Activated CD4-positive, CD25-positive, alpha-beta regulatory T cell treated with anti-CD3 and anti-CD28 coated beads, Interleukin-2, amount 50 U/mL, for 16 hours (primary cell): Measurements from ENCODE around the gene POLR1G.
"Not testable (repeated sequence)": the region's sequence is repeated elsewhere in the genome, so short reads cannot be mapped to it uniquely, and the experiment has no call there.

Experiments used
- DNase-seq: peaks from one replicate; pipeline ENCODE4 v3.0.0-alpha.2; 2020; ENCODE audit warnings: low read depth, low spot score

The POLR1G gene

GRCh38 chr19:45400192-45400591 is 6.3 kb upstream of the POLR1G start:
- DNase-seq, result no peak

GRCh38 chr19:45401815-45402214 is 4.6 kb upstream of the POLR1G start:
- no peak for DNase-seq

GRCh38 chr19:45402298-45403061 is 4.0 kb upstream of the POLR1G start:
- DNase-seq, result no peak

DNA sequence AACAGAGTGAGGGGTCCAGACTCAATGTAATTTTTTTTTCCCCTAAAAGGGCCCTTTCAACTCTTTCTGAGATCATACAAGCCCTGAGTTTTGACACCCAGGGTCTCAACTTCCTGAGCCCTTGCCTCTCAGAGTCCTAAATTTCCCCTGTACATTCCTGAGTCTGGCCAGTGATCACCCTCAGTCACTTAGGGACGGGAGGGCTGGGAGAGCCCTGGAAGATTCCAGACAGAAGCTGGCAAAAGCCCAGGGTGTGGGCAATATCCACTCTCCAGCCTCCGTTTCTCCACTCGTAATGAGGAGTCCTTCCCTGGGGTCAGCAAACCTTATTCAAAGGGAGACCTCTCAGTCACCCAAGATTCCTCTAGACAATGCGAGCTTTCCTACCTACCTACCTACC is 3.2 kb upstream of the POLR1G start:
- DNase-seq, result no peak

DNA sequence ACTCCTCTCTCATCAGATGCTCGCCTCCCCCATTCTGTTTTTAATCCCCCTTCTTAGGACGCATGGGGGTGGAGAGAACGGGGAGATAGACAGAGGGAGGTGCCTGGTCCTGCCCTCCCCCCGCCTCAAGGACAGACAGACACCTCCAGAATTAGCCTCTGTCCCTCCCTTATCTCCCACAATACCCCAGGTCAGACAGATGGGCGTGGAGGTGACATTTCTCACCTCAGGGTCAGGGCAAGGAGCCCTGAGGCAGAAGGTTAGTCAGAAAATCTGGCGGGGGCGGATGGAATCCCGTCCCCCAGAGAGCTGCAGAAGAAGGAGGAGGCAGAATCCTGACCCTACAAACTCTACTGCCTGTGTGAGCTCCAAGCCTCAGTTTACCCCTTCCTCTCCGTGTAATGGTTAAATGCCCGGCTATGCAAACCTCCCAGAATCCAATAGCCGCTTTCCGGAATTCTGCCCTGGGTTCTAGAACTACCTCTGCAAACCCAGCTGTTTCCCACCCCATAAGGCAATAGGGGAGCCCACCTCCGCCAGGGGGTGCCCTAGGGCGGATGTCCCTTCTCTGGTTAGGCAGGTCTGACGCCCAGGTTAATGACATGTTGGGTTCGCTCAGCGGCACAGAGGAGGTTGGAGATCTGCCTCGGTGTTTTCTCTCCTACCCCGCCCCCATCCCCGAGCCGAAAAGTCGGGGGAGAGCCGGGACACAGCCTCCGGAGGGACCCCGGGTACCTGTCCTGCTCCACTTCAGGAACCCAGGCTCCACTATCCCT is 2.5 kb upstream of the POLR1G start:
- DNase-seq, result peak; percentile 38

DNA sequence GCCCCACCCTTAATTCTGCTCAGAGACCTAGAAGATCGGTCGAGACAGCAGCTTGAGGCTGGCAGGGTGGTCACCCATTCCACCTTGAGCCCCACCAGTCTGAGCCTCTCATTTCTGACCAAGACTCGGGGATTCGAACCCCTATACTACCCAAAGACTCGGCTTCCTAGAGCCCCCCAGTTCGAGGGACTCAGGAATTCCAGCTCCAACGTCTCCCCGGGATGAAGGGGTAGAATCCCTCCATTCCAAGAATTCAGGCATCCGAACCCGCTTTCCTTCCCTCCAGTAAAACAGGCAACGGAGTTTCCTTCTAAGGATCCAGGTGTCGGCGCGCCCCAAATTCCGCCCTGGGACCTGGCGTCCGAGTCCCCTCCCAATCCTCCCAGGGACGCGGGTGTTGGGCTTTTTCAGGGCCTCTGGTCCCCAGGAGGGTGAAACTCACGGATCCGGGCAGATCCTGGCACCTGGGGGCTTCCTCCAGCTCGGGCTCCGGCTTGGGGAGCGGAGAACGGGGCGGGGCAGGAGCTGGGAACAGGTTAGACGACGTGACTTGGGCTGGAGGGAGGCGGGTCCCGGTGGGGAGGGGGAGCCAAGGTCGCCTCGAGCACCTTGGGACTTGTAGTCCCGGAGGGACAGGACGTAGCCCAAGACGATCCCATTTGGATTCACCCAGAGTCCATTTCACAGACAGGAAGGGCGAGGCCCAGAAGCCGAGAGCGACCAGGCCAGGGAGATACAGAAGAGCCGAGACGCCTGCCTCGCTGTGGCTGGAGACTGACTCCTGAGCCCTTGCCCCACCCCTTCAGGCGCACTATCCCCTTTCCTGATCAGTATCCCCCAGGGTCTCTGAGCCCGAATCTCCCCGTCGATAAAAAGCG is 1.6 kb upstream of the POLR1G start, which contains the start of gene PPP1R13L:
Gene PPP1R13L, minus strand, starts transcription at position 513 of the 878 bp plus-strand sequence. CDS start 6,751 bp downstream, outside the sequence.
- DNase-seq, result peak; percentile 23

- peak; percentile 76 for DNase-seq
Measured at GRCh38 chr19:45405435-45406225, 814 bp upstream of the POLR1G start.

DNA sequence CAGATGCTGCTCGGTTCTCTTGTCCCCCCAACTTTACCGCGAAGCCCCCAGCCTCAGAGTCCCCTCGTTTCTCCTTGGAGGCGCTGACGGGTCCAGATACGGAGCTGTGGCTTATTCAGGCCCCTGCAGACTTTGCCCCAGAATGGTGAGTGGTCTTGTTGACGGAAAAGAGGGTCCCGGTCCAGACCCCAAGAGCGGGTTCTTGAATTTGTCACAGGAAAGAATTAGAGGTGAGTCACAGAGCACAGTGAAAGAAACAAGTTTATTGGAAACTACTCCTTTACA is 589 bp downstream of the POLR1G start:
- no peak for DNase-seq

- DNase-seq, result not testable (repeated sequence)
Measured at GRCh38 chr19:45407585-45407984, 1.1 kb downstream of the POLR1G start.

- no peak for DNase-seq
Measured at GRCh38 chr19:45408121-45408520, 1.7 kb downstream of the POLR1G start.

DNA sequence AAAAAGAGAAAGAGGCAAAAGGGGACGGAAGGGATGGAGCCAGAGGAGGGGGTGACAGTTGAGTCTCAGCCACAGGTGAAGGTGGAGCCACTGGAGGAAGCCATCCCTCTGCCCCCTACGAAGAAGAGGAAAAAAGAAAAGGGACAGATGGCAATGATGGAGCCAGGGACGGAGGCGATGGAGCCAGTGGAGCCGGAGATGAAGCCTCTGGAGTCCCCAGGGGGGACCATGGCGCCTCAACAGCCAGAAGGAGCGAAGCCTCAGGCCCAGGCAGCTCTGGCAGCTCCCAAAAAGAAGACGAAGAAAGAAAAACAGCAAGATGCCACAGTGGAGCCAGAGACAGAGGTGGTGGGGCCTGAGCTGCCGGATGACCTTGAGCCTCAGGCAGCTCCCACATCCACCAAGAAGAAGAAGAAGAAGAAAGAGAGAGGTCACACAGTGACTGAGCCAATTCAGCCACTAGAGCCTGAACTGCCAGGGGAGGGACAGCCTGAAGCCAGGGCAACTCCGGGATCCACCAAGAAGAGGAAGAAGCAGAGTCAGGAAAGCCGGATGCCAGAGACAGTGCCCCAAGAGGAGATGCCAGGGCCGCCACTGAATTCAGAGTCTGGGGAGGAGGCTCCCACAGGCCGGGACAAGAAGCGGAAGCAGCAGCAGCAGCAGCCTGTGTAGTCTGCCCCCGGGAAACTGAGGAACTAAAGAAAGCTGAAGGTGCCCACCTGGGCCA is 2.5 kb downstream of the POLR1G start:
- DNase-seq, result no peak

- DNase-seq, result no peak
Measured at GRCh38 chr19:45409557-45409920, 3.1 kb downstream of the POLR1G start.

GRCh38 chr19:45410330-45410729 is 3.9 kb downstream of the POLR1G start:
- not testable (repeated sequence) for DNase-seq

DNA sequence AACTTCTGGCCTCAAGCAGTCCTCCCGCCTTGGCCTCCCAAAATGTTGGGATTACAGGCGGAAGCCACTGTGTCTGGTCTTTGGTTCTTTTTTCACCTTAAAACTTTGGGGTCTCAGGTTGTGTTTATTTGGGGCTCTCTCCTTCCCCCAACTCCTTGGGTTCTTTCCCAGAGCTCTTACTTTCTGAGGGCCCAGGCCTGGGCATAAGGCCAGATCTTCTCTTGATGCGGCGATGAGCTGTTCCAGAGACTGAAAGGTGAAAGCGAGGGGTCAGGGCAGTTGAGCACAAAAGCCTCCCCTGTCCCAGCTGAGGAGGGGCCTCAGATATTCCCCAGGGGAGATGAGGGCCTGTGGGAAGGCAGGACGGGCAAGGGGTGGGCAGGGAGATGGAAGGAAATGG is 7.1 kb downstream of the POLR1G start:
- no peak for DNase-seq

DNA sequence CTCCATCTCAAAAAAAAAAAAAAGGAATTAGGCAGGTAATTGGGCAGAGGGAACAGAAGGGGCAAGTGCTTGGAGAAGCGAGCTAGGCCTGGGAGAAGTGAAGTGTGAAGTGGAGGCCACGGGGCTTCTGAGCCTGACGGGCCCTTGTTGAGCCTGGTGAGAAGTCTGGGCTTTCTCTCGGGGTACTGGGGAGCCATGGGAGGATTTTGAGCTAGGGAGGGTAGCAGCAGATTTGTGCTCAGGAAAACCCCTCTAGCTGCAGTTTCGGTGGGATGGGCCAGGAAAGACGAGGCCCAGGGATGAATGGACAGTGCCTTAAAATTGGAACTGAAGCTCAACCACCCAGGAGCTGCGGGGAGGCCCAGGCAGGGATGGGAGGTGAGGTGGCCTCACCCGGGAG is 8.0 kb downstream of the POLR1G start:
- no peak for DNase-seq

DNA sequence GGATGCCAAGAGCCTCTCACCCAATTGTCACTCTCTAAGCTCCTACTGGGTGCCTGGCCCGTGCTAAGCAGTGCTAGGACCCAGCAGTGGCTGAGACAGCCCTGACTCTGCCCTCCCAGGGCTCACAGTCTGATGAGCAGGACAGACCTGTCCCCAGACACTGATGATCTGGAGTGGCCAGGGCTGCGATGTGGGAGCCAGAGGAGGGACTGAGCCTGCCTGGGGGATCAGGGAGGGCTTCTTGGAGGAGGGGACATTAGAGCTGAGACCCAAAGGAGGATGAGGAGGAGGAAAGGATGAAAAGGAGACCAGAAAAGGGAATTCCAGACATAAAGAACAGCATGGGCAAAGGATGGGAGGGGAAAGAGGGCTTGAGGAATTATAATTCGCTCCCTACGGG is 10.7 kb downstream of the POLR1G start:
- no peak for DNase-seq

DNA sequence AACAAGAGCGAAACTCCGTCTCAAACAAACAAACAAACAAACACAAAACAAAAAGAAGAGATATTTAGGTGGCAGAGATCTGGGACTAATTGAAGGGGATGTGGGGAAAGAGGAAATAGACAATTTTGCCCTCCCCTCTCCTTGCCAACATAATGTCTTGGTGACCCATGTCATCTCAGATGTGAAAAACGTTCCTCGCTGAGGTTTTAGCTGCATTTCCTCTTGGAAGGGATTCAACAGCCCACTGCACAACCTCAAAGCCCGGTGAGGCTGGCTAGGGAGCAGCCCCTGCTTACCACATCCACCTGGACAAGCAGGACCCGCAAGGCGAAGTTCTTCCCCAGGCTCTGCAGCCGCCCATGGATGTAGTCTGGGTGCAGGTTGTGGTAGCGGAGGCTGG is 12.4 kb downstream of the POLR1G start:
- no peak for DNase-seq

DNA sequence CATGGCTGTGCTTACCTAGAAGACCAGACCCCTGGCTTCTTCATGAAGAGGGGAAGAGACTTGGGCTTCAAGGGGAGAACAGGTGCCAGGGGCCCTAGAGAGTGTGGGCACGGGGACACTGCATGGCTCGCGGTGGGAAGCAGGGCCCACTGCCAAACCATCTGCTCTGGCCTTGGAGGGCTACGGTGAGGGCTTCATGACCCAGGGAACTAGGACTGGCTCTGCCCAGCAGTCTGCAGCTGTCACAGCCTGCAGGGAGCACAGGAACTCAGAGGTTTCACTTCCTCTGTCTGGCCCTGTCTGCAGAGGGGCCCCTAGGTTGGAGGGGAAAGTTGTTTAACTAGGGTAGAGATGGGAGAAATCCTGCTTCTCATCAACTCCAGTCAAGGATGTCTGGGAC is 13.0 kb downstream of the POLR1G start:
- no peak for DNase-seq

DNA sequence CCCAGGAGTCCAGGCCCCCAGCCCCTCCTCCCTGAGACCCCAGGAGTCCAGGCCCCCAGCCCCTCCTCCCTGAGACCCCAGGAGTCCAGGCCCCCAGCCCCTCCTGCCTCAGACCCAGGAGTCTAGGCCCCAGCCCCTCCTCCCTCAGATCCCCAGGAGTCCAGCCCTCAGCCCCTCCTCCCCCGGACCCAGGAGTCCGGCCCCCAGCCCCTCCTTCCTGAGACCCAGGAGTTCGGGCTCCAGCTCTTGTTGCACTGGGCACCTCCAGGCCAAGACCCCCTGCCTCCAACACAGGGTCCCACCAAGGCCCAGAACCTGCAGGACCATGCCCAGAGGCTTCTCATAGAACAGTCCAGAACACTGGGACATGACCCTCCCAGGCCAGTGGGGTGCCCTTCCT is 13.5 kb downstream of the POLR1G start:
- no peak for DNase-seq

DNA sequence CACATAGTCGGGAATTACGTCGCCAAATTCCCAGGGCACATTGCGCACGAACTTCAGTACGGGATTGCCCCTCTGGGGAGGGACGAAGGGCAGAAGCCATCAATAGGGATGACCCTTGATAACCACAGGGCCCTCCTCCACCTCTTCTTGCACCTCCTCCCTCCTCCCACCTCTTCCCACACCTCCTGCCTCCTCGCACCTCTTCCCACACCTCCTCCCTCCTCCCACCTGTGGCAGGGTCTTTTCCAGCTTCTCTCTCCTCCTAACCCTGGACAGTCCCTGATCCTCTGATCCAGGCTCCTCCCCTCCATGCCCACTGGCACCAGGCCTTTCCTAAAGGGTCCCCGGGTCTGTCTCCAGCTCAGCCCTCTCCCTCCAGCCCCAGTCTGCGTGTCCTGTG is 13.9 kb downstream of the POLR1G start:
- no peak for DNase-seq

- no peak for DNase-seq
Measured at GRCh38 chr19:45420871-45421270, 14.4 kb downstream of the POLR1G start.
